Esophagus squamous epithelium (tissue), 4 donors: ENCODE data around the gene MAP3K20.

Source experiments
- CTCF ChIP-seq, 6 experiments: fragments of 450-650 bp in 4 of 6; fragments of 200-600 bp in 2 of 6; sonication (generic) in 2 of 6; IDR thresholded peaks; one replicate each; pipeline ENCODE4 v1.5.1; 2016 to 2019; ENCODE audit warnings: antibody characterized with exemption in 6 of 6, mild to moderate bottlenecking in 4 of 6, moderate library complexity in 4 of 6
- POLR2A ChIP-seq, 4 donors: fragments of 450-650 bp; IDR thresholded peaks; one replicate each; pipeline ENCODE4 v1.6.1; 2017; ENCODE audit warnings: antibody characterized with exemption in 4 of 4, mild to moderate bottlenecking in 4 of 4, moderate library complexity in 3 of 4

- TF ChIP-seq POLR2A (IDR thresholded peaks at IDR 0.05) (no peak), CTCF (IDR thresholded peaks at IDR 0.05) (no peak)
Observed at GRCh38 chr2:173288561-173288960, 212.9 kb downstream of the MAP3K20 start.
